ENCODE measurements around the gene INHBC.

DNA sequence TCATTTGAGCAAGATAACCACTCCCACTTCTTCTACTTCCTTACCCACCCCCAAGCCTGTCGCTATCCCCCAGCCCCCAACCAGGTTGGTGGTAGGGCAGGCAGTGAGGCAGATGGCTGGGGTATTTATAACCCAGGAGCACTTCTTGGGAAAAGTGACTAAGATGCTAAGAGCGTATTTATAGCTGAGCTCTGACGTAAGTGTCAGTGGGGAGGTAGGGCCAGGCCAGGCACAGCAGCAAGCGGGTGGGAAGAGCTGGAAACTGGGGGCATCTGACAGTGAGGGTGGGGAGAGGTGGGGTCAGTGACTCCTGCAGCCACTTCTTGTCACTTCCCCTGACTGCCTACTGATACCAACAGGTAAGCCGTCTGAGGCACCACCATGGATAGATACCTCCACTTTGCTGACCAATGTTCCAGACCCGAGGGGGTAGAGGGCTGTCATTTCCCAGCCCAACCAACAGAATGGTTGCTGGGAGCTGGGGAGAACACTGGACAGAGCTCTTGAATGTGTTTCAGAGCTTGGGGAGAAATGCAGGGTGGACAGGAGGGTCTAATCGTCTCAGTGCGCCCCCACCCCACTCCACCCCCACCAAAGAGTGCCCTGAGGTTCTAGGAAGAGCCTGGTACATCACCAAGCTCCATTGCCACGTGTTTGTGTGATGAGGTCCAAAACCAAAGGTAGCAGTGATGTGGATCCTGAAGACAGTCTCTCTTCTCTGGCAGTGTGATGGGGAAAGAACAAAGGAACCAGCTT, 17.8 kb downstream of the INHBC start:
- TF ChIP-seq, protein P1, sequence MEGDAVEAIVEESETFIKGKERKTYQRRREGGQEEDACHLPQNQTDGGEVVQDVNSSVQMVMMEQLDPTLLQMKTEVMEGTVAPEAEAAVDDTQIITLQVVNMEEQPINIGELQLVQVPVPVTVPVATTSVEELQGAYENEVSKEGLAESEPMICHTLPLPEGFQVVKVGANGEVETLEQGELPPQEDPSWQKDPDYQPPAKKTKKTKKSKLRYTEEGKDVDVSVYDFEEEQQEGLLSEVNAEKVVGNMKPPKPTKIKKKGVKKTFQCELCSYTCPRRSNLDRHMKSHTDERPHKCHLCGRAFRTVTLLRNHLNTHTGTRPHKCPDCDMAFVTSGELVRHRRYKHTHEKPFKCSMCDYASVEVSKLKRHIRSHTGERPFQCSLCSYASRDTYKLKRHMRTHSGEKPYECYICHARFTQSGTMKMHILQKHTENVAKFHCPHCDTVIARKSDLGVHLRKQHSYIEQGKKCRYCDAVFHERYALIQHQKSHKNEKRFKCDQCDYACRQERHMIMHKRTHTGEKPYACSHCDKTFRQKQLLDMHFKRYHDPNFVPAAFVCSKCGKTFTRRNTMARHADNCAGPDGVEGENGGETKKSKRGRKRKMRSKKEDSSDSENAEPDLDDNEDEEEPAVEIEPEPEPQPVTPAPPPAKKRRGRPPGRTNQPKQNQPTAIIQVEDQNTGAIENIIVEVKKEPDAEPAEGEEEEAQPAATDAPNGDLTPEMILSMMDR (IDR thresholded peaks at IDR 0.05 in 4 of 5, conservative IDR thresholded peaks at IDR 0.05 in 1 of 5) = no peak
- peak; percentile 54 to 66 for TF ChIP-seq POLR2A (IDR thresholded peaks at IDR 0.05)
